HUDEP-2 (cell line): ENCODE results near the gene ASH1L.
"Not testable (repeated sequence)": the region's sequence is repeated elsewhere in the genome, so short reads cannot be mapped to it uniquely, and the experiment has no call there.

Experiments used
- DNase-seq, 76 experiments: peaks; one replicate each; lab custom pipeline; 2025; ENCODE audit not compliant: unreplicated experiment in 76 of 76; lab: John Stamatoyannopoulos, UW

The ASH1L gene

DNA sequence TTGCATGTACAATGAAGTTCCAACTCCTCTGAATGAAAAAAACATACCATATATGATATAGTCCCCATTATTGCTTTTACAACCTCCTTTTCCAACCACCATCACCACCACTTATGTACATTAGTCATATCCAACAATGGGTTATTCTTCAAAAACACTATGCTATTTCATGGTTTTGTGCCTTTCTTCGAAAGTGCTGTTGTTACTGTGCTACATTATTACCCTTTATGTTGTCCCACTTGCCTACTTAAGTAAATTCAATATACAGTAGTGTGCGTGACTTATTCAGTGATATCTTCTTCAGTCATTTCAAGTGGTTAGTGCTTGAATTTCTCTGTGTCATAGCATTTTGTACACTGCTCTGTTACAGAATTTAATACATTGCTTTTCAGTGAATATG lies 105.3 kb downstream of the ASH1L start:
- no peak for DNase-seq

DNA sequence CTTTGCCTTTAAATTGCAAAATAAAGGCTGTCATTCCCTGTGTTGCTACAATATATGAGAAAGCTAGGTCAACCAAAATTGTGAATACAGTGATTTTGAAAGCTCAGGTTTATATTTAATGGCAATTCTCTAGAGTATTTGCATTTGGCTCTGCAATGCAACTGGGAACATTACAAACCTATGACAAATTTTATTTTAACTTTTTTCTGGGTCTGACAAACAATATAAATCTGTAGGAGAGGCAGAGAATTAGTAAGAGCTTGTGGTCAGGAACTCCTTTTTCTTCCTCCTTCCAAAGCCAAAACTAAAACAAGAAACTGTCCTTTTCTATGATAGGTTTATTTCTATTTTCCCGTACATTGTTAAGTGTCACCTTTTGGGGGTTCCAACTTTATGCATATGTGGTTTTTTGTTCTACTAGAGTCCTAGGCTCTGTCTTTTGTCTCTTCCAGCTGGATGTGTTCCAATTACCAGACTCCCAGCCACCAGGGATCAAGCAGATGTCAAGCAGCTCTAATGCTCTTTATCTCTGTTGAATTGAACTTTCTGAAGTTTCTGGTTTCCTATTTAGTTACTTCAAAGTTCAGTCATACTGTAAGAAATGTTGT lies 106.9 kb downstream of the ASH1L start:
- peak in 1 of 76 experiments; percentile 9 for DNase-seq

DNA sequence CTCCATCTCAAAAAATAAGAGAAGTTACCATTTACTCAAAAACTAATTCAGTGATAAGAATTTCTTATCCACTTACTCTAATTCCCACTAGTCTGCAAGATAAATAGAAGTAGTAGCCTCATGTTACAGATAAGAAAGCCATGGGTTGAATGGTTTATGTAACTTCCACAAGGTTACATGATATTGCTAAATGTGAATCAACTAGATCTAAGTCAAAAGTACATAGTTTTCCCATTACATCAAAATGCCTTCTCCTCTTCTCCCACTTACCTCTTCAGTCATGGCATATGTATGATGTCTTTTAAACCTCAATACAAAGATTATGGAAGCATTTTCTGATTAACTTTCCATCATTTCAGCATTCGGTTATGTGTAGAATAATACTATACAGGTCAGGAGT lies 108.5 kb downstream of the ASH1L start:
- no peak for DNase-seq

DNA sequence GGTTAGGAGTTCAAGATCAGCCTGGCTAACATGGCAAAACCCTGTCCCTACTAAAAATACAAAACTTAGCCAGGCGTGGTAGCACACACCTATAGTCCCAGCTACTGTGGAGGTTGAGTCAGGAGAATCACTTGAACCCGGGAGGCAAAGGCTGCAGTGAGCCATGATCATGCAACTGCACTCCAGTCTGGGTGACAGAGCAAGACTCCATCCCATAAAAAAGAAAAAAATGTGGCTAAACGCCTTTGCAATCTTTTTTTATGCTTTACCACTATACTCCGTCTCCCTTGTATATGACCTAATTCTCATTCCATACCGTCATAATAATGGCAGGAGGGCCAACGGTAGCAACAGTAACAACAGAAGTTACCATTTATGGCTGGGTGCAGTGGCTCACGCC lies 109.5 kb downstream of the ASH1L start:
- no peak for DNase-seq

DNA sequence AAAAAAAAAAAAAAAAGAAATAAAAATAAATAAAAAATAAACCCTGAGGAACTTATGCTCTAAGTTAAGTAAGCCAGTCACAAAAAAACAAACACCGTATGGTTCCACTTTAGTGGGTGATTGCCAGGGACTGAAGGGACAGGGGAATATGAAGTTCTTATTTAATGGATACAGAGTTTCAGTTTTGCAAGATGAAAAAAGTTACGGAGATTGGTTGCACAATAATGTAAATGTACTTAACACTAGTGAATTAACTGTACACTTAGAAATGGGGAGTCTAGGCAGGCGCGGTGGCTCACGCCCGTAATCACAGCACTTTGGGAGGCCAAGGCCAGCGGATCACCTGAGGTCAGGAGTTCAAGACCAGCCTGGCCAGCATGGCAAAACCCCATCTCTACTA lies 111.4 kb downstream of the ASH1L start:
- no peak for DNase-seq

DNA sequence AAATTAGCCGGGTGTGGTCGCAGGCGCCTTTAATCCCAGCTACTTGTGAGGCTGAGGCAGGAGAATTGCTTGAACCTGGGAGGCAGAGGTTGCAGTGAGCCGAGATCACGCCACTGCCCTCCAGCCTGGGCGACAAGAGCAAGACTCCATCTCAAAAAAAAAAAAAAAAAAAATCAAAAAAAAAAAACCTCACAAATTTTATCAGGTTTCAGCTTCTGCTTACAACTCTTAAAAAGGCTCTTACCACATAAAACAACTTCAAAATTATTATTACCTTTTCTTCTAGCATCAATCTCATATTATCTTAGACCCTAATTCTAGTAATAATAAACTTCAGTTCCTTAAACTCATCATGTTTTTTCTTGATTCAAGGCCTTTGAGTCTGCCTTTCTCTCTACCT lies 120.2 kb downstream of the ASH1L start:
- not testable (repeated sequence) for DNase-seq

DNA sequence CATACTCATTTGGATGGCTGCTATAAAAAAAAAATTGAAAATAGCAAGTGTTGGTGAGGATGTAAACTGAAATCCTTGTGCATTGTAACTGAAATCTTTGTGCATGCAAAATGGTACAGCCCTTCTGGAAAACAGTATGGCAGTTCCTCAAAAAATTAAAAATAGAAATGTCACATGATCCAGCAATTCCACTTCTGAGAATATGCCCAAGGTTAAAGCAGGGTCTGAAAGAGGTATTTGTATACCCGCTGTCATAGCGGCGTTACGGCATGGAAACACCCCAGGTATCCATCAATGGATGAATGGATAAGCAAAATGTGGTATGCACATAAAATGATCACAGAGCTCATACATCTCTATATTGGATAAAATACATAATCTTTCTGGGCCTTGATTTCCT lies 125.2 kb downstream of the ASH1L start:
- no peak for DNase-seq

DNA sequence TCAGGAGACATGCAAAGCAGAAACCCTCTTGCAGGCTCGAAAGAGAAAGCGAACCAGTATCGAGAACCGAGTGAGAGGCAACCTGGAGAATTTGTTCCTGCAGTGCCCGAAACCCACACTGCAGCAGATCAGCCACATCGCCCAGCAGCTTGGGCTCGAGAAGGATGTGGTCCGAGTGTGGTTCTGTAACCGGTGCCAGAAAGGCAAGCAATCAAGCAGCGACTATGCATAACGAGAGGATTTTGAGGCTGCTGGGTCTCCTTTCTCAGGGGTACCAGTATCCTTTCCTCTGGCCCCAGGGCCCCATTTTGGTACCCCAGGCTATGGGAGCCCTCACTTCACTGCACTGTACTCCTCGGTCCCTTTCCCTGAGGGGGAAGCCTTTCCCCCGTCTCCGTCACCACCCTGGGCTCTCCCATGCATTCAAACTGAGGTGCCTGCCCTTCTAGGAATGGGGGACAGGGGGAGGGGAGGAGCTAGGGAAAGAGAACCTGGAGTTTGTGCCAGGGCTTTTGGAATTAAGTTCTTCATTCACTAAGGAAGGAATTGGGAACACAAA lies 128.7 kb downstream of the ASH1L start:
- not testable (repeated sequence) for DNase-seq

DNA sequence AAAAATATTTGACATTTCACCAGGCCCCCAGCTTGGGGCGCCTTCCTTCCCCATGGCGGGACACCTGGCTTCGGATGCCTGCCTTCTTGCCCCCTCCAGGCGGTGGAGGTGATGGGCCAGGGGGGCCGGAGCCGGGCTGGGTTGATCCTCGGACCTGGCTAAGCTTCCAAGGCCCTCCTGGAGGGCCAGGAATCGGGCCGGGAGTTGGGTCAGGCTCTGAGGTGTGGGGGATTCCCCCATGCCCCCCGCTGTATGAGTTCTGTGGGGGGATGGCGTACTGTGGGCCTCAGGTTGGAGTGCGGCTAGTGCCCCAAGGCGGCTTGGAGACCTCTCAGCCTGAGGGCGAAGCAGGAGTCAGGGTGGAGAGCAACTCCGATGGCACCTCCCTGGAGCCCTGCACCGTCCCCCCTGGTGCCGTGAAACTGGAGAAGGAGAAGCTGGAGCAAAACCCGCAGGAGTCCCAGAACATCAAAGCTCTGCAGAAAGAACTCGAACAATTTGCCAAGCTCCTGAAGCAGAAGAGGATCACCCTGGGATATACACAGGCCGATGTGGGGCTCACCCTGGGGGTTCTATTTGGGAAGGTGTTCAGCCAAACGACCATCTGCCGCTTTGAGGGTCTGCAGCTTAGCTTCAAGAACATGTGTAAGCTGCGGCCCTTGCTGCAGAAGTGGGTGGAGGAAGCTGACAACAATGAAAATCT lies 129.3 kb downstream of the ASH1L start:
- DNase-seq: not testable (repeated sequence)

DNA sequence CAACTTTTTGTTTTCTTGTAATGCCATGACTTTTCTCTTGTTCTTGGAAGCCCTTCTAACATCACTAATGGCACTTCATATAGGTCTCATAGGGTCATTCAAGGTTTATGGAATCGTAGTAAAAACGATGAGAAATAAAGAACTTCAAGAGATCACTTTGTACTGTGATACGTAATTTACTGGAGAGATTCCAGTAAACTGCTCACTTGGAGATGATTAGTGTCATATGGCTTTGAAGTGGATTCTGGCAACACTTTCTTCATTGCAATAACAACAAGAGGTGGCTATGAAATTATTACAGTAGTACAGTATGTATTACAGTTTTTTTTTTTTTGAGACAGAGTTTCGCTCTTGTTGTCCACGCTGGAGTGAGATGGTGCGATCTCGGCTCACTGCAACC lies 138.5 kb downstream of the ASH1L start:
- DNase-seq: no peak

DNA sequence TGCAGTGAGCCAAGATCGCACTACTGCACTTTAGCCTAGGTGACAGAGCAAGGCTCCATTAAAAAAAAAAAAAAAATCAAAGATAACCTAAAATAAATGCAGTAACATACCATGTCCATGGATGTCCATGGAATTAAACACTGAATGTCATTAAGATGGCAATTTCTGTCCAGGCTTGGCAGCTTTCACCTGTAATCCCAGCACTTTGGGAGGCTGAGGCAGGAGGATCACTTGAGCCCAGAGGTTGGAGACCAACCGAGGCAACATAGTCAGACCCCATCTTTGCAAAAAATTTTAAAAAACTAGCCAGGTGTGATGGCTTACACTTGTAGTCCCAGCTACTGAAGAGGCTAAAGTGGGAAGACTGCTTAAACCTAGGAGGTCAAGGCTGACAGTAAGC lies 141.8 kb downstream of the ASH1L start:
- no peak for DNase-seq

DNA sequence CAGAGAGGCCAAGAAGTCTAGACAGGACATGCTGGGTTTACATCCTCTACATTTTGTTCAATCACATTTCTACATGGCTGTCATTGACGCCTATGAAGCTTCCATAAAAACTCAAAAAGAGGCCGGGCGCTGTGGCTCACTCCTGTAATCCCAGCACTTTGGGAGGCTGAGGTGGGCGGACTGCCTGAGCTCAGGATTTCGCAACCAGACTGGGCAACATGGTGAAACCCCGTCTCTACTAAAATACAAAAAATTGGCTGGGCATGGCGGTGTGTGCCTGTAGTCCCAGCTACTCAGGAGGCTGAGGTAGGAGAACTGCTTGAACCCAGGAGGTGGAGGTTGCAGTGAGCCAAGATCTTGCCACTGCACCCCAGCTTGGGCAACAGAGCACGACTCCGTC lies 150.8 kb downstream of the ASH1L start:
- not testable (repeated sequence) for DNase-seq

DNA sequence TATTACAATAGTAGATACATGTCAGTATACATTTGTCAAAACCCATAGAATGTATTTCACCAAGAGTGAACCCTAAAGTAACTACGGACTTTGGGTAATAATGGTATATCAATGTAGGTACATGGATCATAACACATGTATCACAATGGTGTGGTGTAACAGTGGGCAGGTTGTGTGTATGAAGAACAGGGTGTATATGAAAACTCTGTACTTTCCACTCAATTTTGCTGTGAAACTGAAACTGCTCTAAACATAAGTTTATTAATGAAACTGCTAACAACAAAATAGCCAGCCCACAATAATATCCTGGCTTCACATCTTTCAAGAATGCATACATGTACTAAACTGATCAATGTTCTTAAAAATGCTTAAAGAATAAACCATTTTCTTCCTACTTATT lies 151.7 kb downstream of the ASH1L start:
- DNase-seq: no peak

DNA sequence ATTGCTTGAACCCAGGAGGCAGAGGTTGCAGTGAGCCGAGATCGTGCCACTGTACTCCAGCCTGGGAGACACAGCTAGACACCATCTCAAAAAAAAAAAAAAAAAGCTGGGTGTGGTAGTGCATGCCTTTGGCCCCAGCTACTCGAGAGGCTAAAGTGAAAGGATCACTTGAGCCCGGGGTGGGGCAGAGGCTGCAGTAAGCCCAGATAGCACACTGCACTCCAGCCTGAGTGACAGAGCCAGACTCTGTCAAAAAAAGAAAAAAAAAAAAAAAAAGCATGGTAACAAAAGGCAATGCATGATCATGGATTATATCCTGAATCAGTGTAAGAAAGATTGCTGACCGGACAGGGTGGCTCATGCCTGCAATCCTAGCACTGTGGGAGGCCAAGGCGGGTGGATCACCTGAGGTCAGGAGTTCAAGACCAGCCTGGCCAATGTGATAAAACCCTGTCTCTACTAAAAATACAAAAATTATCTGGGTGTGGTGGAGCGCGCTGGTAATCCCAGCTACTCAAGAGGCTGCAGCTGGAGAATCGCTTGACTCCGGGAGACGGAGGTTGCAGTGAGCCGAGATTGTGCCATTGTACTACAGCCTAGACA lies 165.6 kb downstream of the ASH1L start:
- DNase-seq: peak in 73 of 76 experiments; percentile 15 to 88 (median 66)

DNA sequence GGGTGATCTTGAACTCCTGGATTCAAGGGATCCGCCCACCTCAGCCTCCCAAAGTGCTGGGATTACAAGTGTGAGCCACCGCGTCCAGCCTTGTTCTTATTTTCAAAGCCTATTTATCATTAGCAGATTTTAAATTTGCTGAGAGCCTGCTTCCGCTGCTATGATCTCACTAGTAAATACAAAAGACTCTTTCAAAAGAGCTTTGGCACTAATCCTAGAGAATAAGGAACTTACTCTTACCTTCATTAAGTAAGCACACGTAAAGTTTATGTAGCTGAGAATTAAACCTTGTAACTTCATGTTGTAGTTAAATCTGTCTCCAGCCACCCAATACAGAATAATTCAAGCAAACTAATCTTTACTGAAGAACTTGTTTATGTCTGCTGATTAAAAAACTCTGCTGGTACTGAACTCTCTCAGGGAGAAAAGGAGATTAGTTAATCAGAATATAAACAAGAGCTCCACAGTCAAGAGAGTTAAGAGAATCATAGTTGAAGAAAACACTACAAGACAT lies 169.6 kb downstream of the ASH1L start:
- no peak for DNase-seq

DNA sequence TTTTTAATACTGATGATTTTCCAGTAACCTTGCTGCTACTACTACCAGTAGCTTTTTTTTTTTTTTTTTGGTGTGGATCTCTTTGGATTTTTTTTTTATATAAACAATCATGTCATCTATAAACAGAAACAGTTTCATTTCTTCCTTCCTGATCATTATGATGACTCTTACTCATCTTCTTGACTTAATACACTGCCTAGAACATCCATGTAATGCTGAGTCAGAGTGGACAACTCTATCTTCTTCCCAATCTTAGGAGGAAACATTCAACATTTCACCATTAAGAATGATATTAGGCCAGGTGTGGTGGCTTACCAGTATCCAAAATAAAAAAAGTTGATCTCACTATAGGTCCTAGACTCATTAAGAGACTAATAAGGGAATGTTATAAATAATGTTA lies 172.8 kb downstream of the ASH1L start:
- no peak for DNase-seq

DNA sequence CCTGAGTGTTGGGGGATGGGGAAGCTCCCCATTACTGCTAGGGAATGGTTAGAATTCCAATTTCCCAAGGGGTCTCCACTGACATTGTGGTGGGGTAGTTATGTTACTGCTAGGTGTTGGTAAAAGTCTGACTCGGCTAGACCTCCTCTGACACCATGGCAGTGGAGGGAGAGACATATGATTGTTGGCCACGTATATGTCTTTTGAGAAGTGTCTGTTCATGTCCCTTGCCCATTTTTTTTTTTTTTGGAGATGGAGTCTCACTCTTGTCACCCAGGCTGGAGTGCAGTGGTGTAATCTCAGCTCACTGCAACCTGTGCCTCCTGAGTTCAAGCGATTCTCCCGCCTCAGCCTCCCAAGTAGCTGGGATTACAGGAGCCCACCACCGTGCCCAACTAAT lies 176.8 kb downstream of the ASH1L start:
- not testable (repeated sequence) for DNase-seq

DNA sequence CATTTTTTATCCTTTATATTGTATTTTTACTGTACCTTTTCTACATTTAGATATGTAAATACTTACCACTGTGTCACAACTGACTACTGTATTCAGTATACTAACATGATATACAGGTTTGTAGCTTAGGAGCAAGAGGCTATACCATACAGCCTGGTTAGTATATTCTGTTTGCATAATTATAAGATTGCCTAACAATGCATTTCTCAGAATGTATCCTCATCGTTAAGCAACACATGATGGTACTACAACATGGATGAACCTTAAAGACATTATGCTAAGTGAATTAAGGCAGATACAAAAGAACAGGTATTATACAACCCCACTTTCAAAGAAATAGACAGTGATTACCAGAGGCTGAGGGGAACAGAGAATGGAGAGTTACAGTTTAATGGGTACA lies 179.2 kb downstream of the ASH1L start:
- no peak for DNase-seq

DNA sequence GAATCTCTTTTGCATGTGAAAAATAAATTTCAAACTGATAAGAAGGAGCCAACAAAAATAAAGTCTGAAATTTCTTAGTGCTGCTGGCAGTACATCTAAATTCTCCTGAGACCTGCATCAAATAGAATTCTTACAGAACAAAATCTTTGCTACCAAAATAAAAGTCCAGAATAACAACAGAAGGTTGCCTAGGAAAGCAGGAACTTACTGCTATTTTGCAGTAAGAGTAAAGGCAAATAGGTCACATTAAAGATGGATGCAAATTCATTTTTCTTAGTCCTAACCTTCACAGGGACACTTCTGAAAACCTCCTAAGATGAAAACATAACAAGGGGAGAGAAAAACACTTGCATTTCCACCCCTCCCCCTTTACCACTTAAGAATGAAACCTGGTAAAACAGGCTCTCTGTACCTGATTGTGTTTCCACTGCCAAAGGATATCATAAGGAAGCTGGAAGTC lies 182.9 kb downstream of the ASH1L start:
- DNase-seq: no peak

DNA sequence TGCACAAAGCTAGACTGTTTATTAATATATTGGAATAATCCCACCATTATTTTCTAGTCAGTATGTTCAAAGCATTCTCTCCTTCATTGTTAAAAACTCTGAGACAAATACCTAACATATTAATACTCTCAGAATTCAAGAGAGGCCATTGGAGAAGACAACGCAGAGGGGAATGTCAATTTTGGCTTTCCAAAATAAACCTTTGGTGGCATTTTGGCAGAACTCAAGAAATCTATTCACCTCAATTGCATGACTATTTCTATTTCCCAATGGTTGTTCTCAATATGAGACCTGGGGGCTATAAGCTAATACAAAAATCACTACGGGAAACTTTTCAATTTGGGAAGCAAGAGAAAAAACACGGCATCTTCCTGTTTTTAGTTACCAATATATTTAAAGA lies 183.4 kb downstream of the ASH1L start:
- DNase-seq: no peak

DNA sequence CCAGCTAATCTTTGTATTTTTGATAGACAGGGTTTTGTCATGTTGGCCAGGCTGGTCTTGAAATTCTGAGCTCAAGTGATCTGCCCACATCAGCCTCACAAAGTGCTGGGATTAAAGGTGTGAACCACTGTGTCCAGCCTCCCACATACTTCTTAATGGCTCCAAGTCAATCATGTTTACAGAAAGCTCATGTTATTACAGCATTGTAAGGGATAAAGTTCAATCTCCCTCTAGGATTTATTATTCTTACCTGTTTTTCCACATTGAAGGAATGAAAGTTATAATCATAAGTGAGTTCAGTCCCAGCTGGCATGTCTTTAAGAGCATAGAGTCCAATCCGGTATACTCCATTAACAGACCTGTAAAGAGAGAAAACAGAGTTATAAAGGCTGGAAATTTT lies 202.6 kb downstream of the ASH1L start:
- DNase-seq: peak in 1 of 76 experiments; percentile 0

DNA sequence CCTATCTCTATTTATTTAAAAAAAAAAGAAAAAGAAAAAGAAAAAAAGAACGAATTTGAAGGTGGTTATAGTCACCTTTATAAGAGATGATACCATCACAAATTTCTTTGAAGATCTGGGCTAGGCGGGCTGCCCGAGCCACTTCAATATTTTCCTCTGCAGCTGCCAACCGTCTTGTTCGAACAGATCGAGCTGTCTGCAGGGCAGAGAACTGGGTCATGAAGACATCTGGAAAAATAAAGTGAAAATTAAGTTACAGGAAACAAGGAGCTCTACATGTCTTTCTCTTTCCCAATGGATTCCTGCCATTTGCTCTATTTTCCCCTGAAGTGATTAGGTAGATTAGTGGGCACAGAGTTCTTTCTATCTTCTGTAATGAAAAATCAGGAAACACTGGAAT lies 210.0 kb downstream of the ASH1L start:
- no peak for DNase-seq
